Measurements from ENCODE around the gene RGCC.
"Not testable (repeated sequence)": the region's sequence is repeated elsewhere in the genome, so short reads cannot be mapped to it uniquely, and the experiment has no call there.

RGCC gene

GRCh38 chr13:41501281-41501680 lies 43.9 kb downstream of the RGCC start:
- ATAC-seq (replicated peaks) (no peak), DNase-seq (no peak)
- no peak overlapping the region for H3K4me3 Mint-ChIP-seq
- H3K27ac Mint-ChIP-seq: no peak overlapping the region
- peaks cover 0 to 6% of the 10 kb centered on the region in 2 donors for H3K9me3 Mint-ChIP-seq
- no peaks in the 10 kb centered on the region for H3K27me3 Mint-ChIP-seq
- no peaks in the 10 kb centered on the region for H3K36me3 Mint-ChIP-seq (ENCODE audit: insufficient read depth)
- peaks cover 20 to 29% of the 10 kb centered on the region in 2 donors for H3K4me1 Mint-ChIP-seq (ENCODE audit: low read depth in 2 of 2)

DNA sequence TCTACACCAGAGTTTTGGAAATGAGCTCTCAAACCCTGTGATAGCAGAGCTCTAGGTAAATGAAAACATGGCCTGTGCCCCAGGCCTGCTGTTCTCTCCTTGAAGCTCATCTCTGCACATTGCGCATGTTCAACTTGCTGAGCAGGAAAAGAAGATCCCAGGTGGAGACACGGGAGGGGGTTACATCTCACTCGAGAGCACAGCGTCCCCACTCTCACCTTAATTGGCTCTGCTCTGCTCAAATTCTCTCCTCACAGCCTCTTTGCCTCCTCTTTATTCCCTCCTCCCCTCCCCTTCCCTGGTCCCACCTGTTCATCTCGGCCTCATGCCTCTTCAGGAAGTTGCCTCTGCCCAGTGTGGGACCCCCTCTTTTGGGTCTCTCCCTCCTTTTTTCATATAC lies 44.7 kb downstream of the RGCC start:
- no peak for DNase-seq
- H3K9me3 Mint-ChIP-seq: peaks cover 0 to 6% of the 10 kb centered on the region in 2 donors
- H3K4me3 Mint-ChIP-seq: no peak overlapping the region
- H3K27ac Mint-ChIP-seq: peak overlapping the region in 1 of 2 donors; percentile 22
- no peak for ATAC-seq (replicated peaks)
- H3K36me3 Mint-ChIP-seq (ENCODE audit: insufficient read depth): no peaks in the 10 kb centered on the region
- H3K27me3 Mint-ChIP-seq: no peaks in the 10 kb centered on the region
- peaks cover 20 to 29% of the 10 kb centered on the region in 2 donors for H3K4me1 Mint-ChIP-seq (ENCODE audit: low read depth in 2 of 2)

DNA sequence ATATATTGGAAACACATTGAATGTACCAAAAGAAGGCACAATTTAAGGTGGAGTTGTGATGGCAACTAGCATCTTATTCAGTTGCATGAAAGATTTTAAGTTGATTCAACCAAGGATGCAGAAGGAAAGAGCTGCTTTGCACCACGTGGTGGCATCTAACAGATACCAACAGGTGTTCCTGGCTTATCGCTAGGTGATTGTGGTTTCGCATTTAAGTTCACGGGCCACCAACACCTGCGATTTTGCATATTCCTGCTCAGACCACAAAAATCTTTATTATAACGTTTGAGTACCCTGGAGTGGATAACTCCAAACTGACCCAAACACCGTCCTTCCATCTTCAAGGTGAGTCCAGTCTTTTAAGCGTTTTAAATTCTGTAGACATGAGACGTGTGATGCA lies 45.3 kb downstream of the RGCC start:
- ATAC-seq (replicated peaks) (peak; percentile 69), DNase-seq (no peak)
- peaks cover 20 to 29% of the 10 kb centered on the region in 2 donors for H3K4me1 Mint-ChIP-seq (ENCODE audit: low read depth in 2 of 2)
- peaks cover 0 to 6% of the 10 kb centered on the region in 2 donors for H3K9me3 Mint-ChIP-seq
- H3K36me3 Mint-ChIP-seq (ENCODE audit: insufficient read depth): no peaks in the 10 kb centered on the region
- peak overlapping the region in 1 of 2 donors; percentile 49 for H3K27ac Mint-ChIP-seq
- H3K27me3 Mint-ChIP-seq: no peaks in the 10 kb centered on the region
- no peak overlapping the region for H3K4me3 Mint-ChIP-seq

- no peaks in the 10 kb centered on the region for H3K36me3 Mint-ChIP-seq (ENCODE audit: insufficient read depth)
Measured at GRCh38 chr13:41503356-41503755, 46.0 kb downstream of the RGCC start.

GRCh38 chr13:41504657-41505056 lies 47.3 kb downstream of the RGCC start:
- ATAC-seq (replicated peaks); H3K27ac Mint-ChIP-seq; H3K9me3 Mint-ChIP-seq; H3K27me3 Mint-ChIP-seq; H3K36me3 Mint-ChIP-seq (ENCODE audit: insufficient read depth); DNase-seq; H3K4me3 Mint-ChIP-seq: not testable (repeated sequence)
- peaks cover 17 to 29% of the 10 kb centered on the region in 2 donors for H3K4me1 Mint-ChIP-seq (ENCODE audit: low read depth in 2 of 2)

More at GRCh38 chr13:41503356-41503755, 46.0 kb downstream of the RGCC start:
- H3K9me3 Mint-ChIP-seq: peaks cover 0 to 6% of the 10 kb centered on the region in 2 donors
- ATAC-seq (replicated peaks): no peak
- DNase-seq: no peak
- no peaks in the 10 kb centered on the region for H3K27me3 Mint-ChIP-seq
- H3K4me3 Mint-ChIP-seq: no peak overlapping the region
- H3K27ac Mint-ChIP-seq: peak overlapping the region in 1 of 2 donors; percentile 49
- peaks cover 18 to 29% of the 10 kb centered on the region in 2 donors for H3K4me1 Mint-ChIP-seq (ENCODE audit: low read depth in 2 of 2)

DNA sequence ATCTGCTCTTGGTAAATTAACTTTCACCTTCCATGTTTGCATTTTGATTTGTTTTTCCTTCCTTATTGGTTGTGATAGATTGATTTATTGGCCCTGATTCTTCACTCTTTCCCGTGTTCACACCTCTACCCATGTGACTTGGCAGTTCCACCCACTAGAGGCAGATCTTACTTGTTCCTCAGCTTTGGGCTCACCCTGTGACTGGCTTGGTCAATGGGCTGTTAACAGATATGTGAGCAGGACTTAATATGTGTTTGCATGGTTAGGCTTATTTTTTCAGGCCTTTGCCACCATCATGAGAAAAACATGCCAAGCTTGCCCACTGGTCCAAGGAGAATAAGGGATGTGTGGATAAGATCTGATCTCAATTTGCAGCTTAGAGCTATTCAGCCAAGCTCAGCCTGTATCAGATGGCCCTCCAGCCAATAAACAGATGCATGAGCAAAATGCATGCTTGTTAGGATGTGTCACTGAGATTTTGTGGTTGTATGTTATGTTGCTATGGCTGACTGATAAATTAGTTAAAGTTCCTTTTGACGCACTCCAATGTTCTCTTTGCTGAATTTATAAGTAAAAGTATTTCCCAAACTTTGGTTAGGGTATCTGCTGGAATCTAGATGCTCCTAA lies 48.0 kb downstream of the RGCC start:
- H3K4me3 Mint-ChIP-seq: no peak overlapping the region
- DNase-seq: no peak
- no peaks in the 10 kb centered on the region for H3K27me3 Mint-ChIP-seq
- H3K9me3 Mint-ChIP-seq: peaks cover 0 to 6% of the 10 kb centered on the region in 2 donors
- no peaks in the 10 kb centered on the region for H3K36me3 Mint-ChIP-seq (ENCODE audit: insufficient read depth)
- ATAC-seq (replicated peaks): no peak
- peaks cover 15 to 25% of the 10 kb centered on the region in 2 donors for H3K4me1 Mint-ChIP-seq (ENCODE audit: low read depth in 2 of 2)
- H3K27ac Mint-ChIP-seq: no peak overlapping the region

GRCh38 chr13:41506312-41506711 lies 49.0 kb downstream of the RGCC start:
- Mint-ChIP-seq H3K27ac (no peak overlapping the region), H3K36me3 (ENCODE audit: insufficient read depth) (no peaks in the 10 kb centered on the region), H3K9me3 (peaks cover 0 to 6% of the 10 kb centered on the region in 2 donors), H3K27me3 (no peaks in the 10 kb centered on the region), H3K4me1 (ENCODE audit: low read depth in 2 of 2) (peaks cover 7 to 19% of the 10 kb centered on the region in 2 donors), H3K4me3 (no peak overlapping the region)
- DNase-seq (no peak), ATAC-seq (replicated peaks) (no peak)

DNA sequence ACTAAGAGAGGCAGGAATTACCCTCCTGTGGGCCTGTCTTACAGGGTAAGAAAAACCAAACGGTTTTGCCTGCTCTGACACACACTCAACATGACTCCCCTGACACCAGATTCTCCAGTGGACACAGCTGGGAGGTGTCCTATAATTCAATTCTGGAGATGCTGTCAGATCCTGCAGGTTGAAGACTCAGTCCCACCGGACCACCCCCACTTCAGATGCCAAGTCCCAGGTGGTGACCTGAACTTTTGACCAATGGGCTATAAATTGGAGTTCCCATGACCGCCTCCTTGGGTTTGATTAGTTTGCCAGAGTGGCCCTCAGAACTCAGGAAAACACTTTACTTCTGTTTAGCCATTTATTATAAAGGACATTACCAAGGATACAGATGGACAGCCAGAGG lies 52.6 kb downstream of the RGCC start:
- no peaks in the 10 kb centered on the region for H3K9me3 Mint-ChIP-seq
- no peaks in the 10 kb centered on the region for H3K27me3 Mint-ChIP-seq
- H3K27ac Mint-ChIP-seq: peak overlapping the region in 1 of 2 donors; percentile 42
- DNase-seq (no peak), ATAC-seq (replicated peaks) (no peak)
- peaks cover 2 to 8% of the 10 kb centered on the region in 2 donors for H3K4me1 Mint-ChIP-seq (ENCODE audit: low read depth in 2 of 2)
- no peak overlapping the region for H3K4me3 Mint-ChIP-seq
- H3K36me3 Mint-ChIP-seq (ENCODE audit: insufficient read depth): no peaks in the 10 kb centered on the region

GRCh38 chr13:41511827-41512226 lies 54.5 kb downstream of the RGCC start:
- Mint-ChIP-seq H3K27me3 (no peaks in the 10 kb centered on the region), H3K36me3 (ENCODE audit: insufficient read depth) (no peaks in the 10 kb centered on the region), H3K9me3 (no peaks in the 10 kb centered on the region), H3K4me3 (no peak overlapping the region), H3K27ac (peak overlapping the region in 1 of 2 donors; percentile 58), H3K4me1 (ENCODE audit: low read depth in 2 of 2) (peaks cover 0 to 4% of the 10 kb centered on the region in 2 donors)
- ATAC-seq (replicated peaks) (no peak), DNase-seq (no peak)

GRCh38 chr13:41512441-41512840 lies 55.1 kb downstream of the RGCC start:
- Mint-ChIP-seq H3K27me3 (no peaks in the 10 kb centered on the region), H3K36me3 (ENCODE audit: insufficient read depth) (no peaks in the 10 kb centered on the region), H3K27ac (peak overlapping the region in 1 of 2 donors; percentile 58), H3K4me1 (ENCODE audit: low read depth in 2 of 2) (peaks cover 0 to 4% of the 10 kb centered on the region in 2 donors), H3K9me3 (no peaks in the 10 kb centered on the region), H3K4me3 (no peak overlapping the region)
- ATAC-seq (replicated peaks) (no peak), DNase-seq (peak in 1 of 3 experiments; percentile 24)

DNA sequence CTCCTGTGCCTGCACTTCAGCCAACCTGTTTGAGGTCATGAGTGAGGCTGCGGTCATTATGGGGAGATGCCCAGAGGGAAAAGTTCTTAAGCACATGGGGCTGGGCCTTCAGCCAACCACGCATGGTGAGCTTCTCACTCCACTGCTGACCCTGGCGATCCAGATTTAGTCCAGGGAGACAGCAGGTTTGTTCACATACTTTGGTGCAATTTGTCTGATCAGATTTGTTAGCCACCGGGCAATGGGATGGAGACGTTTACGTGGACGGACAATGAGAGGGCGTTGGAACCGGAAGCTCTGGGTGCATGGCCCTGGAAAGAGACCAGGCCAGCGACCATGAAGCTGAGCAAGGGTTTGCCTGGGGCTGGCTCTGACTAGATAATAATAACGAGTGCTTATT lies 56.2 kb downstream of the RGCC start:
- Mint-ChIP-seq H3K27ac (no peak overlapping the region), H3K9me3 (no peaks in the 10 kb centered on the region), H3K4me1 (ENCODE audit: low read depth in 2 of 2) (peaks cover 0 to 4% of the 10 kb centered on the region in 2 donors), H3K4me3 (no peak overlapping the region), H3K27me3 (no peaks in the 10 kb centered on the region), H3K36me3 (ENCODE audit: insufficient read depth) (no peaks in the 10 kb centered on the region)
- DNase-seq (no peak), ATAC-seq (replicated peaks) (no peak)

- Mint-ChIP-seq H3K36me3 (ENCODE audit: insufficient read depth) (no peaks in the 10 kb centered on the region), H3K9me3 (no peaks in the 10 kb centered on the region), H3K4me1 (ENCODE audit: low read depth in 2 of 2) (peaks cover 0 to 4% of the 10 kb centered on the region in 2 donors), H3K27me3 (no peaks in the 10 kb centered on the region), H3K4me3 (no peak overlapping the region), H3K27ac (peak overlapping the region in 1 of 2 donors; percentile 20)
- ATAC-seq (replicated peaks): no peak
- no peak for DNase-seq
Measured at GRCh38 chr13:41514853-41515395, 57.6 kb downstream of the RGCC start.

GRCh38 chr13:41515491-41516139 lies 58.3 kb downstream of the RGCC start:
- ATAC-seq (replicated peaks): no peak
- Mint-ChIP-seq H3K4me3 (no peak overlapping the region), H3K9me3 (no peaks in the 10 kb centered on the region), H3K36me3 (ENCODE audit: insufficient read depth) (no peaks in the 10 kb centered on the region), H3K27ac (no peak overlapping the region), H3K4me1 (ENCODE audit: low read depth in 2 of 2) (peaks cover 0 to 4% of the 10 kb centered on the region in 2 donors), H3K27me3 (no peaks in the 10 kb centered on the region)
- DNase-seq: no peak

DNA sequence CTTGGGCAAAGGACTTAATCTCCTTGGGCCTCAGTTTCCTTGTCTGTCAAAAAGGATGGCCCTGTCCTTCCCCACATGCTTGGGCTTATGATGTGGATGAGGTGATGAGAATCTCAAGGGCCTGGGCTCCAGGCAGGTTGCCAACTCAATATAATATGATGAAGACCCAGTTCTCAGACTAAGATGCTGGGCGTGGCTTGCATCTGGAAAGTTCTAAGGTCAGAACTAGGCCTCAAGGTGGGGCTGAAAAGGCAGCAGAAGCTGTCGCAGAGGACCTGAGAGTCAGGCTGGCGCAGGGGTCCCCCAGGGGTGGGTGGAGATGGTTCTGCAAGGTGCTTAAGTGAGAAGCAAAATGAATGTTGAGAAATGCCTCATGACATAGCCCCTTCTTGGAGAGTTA lies 58.8 kb downstream of the RGCC start:
- no peaks in the 10 kb centered on the region for H3K9me3 Mint-ChIP-seq
- H3K27me3 Mint-ChIP-seq: no peaks in the 10 kb centered on the region
- H3K27ac Mint-ChIP-seq: no peak overlapping the region
- no peaks in the 10 kb centered on the region for H3K36me3 Mint-ChIP-seq (ENCODE audit: insufficient read depth)
- DNase-seq (no peak), ATAC-seq (replicated peaks) (no peak)
- H3K4me1 Mint-ChIP-seq (ENCODE audit: low read depth in 2 of 2): peaks cover 0 to 4% of the 10 kb centered on the region in 2 donors
- no peak overlapping the region for H3K4me3 Mint-ChIP-seq

All from effector memory CD8-positive, alpha-beta T cell (primary cell).